NT2/D1 (cell line): ENCODE measurements around the gene CDK19.

Experiments used
- SUZ12 ChIP-seq: IDR thresholded peaks from 2 replicates; pipeline ENCODE4 v1.6.1; 2011; ENCODE audit not compliant: insufficient read length, insufficient read depth; ENCODE audit errors: extremely low read depth
- YY1 ChIP-seq: IDR thresholded peaks from 2 replicates; pipeline ENCODE4 v1.6.1; 2011; ENCODE audit not compliant: insufficient read length, insufficient read depth
- ZNF274 ChIP-seq: IDR thresholded peaks from 2 replicates; pipeline ENCODE4 v1.6.1; 2011; ENCODE audit warnings: mild to moderate bottlenecking, low read depth, low read length

- TF ChIP-seq SUZ12 (no peak), YY1 (no peak), ZNF274 (no peak)
Observed at GRCh38 chr6:110575925-110576463, 239.3 kb downstream of the CDK19 start.
